Omental fat pad (tissue), 4 donors: Measurements from ENCODE around the gene TNIP3. TPM values are rescaled to one million over a fixed set of nuclear protein-coding genes. Genes with fewer than 3 reads are reported as not detected.

Source experiments
- ATAC-seq: fragments of 150-250 bp; one replicate; pipeline ENCODE4 v1.9.1; 2016; ENCODE audit warnings: mild to moderate bottlenecking, moderate library complexity; ENCODE audit not compliant: low FRiP score
- DNase-seq: peaks from one replicate; pipeline ENCODE4 v3.0.0-alpha.2; 2019; ENCODE audit warnings: low spot score
- small RNA-seq: library from RNA; depleted of rRNA; stranded (forward); fragments of <200 nt; gene quantifications from one replicate; pipeline ENCODE3, GENCODE V24; 2016
- total RNA-seq, 4 donors: library from RNA; depleted of rRNA; stranded (reverse); fragments of >200 nt; gene quantifications; one replicate each; pipeline ENCODE4 v1.1.0, GENCODE V29; 2016
- TF ChIP-seq, protein P1 (sequence below), 3 donors: fragments of 450-650 bp; IDR thresholded peaks; one replicate each; pipeline ENCODE4 v1.5.1; 2016 to 2017; ENCODE audit warnings: antibody characterized with exemption in 3 of 3, mild to moderate bottlenecking in 3 of 3, moderate library complexity in 2 of 3

TNIP3 gene
- total RNA-seq, 4 donors from 2014 or later, result 1.3 to 1.7 TPM; not detected in 2

- TF ChIP-seq, protein P1, sequence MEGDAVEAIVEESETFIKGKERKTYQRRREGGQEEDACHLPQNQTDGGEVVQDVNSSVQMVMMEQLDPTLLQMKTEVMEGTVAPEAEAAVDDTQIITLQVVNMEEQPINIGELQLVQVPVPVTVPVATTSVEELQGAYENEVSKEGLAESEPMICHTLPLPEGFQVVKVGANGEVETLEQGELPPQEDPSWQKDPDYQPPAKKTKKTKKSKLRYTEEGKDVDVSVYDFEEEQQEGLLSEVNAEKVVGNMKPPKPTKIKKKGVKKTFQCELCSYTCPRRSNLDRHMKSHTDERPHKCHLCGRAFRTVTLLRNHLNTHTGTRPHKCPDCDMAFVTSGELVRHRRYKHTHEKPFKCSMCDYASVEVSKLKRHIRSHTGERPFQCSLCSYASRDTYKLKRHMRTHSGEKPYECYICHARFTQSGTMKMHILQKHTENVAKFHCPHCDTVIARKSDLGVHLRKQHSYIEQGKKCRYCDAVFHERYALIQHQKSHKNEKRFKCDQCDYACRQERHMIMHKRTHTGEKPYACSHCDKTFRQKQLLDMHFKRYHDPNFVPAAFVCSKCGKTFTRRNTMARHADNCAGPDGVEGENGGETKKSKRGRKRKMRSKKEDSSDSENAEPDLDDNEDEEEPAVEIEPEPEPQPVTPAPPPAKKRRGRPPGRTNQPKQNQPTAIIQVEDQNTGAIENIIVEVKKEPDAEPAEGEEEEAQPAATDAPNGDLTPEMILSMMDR (IDR thresholded peaks at IDR 0.05), result no peak
- DNase-seq, result no peak
- no peak for ATAC-seq
Measured at GRCh38 chr4:121091941-121092340, 72.2 kb downstream of the TNIP3 start.

- DNase-seq, result no peak
- ATAC-seq, result no peak
- TF ChIP-seq, protein P1 (IDR thresholded peaks at IDR 0.05), result no peak
Measured at GRCh38 chr4:121088867-121089266, 75.3 kb downstream of the TNIP3 start.

Small RNA genes lying within 50 kb of the gene (small RNA-seq; reads per million reads assigned to genes)
- not detected for gene RNU6-948P

Other genes with a start within 250 kb of the TNIP3 start
- gene PRDM5, start 241.6 kb downstream of the TNIP3 start, total RNA-seq, result 10 to 100 TPM in 2 of 4 donors, 1 to 10 TPM in 2; 6.0 to 18.8 (median 12.0) TPM
- 1 to 10 TPM in 3 of 4 donors, under 1 TPM in 1; 0.84 to 9.3 (median 1.5) TPM for gene NDNF, start 91.8 kb downstream of the TNIP3 start, total RNA-seq
- gene QRFPR, start 216.7 kb upstream of the TNIP3 start, total RNA-seq, result 1 to 10 TPM in 1 of 4 donors, not detected in 3; 1.4 TPM